Urothelium cell line (cell line): ENCODE measurements around the gene PLEKHO2.
"Not testable (repeated sequence)": the region's sequence is repeated elsewhere in the genome, so short reads cannot be mapped to it uniquely, and the experiment has no call there.

Source experiments
- DNase-seq: peaks from one replicate; pipeline ENCODE4 v3.0.0; 2011; ENCODE audit warnings: low spot score, mixed read lengths
- FAIRE-seq: peaks from 2 replicates; lab custom pipeline; 2011; peaks lifted over from hg19 to GRCh38; lab: Jason Lieb, UNC

Gene PLEKHO2, protein sequence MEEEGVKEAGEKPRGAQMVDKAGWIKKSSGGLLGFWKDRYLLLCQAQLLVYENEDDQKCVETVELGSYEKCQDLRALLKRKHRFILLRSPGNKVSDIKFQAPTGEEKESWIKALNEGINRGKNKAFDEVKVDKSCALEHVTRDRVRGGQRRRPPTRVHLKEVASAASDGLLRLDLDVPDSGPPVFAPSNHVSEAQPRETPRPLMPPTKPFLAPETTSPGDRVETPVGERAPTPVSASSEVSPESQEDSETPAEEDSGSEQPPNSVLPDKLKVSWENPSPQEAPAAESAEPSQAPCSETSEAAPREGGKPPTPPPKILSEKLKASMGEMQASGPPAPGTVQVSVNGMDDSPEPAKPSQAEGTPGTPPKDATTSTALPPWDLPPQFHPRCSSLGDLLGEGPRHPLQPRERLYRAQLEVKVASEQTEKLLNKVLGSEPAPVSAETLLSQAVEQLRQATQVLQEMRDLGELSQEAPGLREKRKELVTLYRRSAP

DNA sequence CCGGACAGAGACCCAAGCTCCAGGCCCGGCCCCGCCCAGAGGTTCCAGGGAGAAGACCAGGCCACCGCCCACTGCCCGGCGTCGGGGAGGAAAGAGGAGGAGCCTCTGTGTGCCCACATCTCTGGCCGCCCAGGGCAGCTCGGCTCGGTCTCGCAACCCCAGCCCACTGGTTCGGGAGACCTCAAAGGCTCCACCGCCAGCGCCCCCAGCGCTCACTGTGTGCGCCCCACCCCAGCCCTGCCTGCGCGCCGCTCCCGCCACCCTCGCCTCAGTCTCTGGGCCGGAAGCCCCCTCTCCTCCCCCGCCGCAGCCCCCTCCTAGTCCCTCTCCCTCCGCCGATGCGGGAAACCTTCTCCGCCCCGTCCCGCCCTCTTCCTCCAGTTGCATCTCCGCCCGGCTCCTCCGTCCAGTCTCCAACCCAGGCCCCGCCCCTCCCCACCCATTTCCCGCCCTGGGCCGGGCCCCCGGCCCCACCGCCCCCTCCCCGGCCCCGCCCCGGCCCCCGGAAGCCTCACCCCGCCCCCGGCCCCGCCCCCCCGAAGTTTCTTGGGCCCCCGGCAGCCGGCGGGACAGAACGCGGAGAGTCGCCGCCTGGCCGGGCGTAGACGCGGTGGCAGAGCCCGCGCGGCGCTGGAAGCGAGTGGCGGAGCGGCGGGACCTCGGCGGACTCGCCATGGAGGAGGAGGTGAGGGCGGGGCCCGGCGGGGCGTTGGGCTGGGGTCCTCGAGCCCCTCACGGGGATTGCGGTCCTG, at the start of gene PLEKHO2:
TSS of gene PLEKHO2 (plus strand) at position 572 of the 752 bp plus-strand sequence. CDS start at position 674, 102 bp downstream.
- no peak for FAIRE-seq

GRCh38 chr15:64792282-64792681, 49.4 kb upstream of the PLEKHO2 start:
- DNase-seq = no peak

More for the DNA sequence above, at the start of gene PLEKHO2:
- peak; percentile 99 for DNase-seq

DNA sequence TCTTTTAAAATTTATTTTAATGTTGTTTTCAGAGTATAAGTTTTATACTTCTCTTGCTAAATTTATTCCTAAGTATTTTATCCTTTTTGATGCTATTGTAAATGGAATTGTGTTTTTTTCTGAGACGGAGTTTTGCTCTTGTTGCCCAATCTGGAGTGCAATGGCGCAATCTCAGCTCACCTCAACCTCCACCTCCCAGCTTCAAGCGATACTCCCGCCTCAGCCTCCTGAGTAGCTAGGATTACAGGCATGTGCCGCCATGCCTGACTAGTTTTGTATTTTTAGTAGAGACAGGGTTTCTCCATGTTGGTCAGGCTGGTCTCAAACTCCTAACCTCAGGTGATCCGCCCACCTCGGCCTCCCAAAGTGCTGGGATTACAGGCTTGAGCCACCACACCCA, 46.4 kb upstream of the PLEKHO2 start:
- DNase-seq, FAIRE-seq: not testable (repeated sequence)

More at GRCh38 chr15:64792282-64792681, 49.4 kb upstream of the PLEKHO2 start:
- FAIRE-seq = peak; percentile 32

GRCh38 chr15:64795921-64796320, 45.8 kb upstream of the PLEKHO2 start:
- not testable (repeated sequence) for DNase-seq, FAIRE-seq

GRCh38 chr15:64798905-64799304, 42.8 kb upstream of the PLEKHO2 start:
- DNase-seq, FAIRE-seq: not testable (repeated sequence)

DNA sequence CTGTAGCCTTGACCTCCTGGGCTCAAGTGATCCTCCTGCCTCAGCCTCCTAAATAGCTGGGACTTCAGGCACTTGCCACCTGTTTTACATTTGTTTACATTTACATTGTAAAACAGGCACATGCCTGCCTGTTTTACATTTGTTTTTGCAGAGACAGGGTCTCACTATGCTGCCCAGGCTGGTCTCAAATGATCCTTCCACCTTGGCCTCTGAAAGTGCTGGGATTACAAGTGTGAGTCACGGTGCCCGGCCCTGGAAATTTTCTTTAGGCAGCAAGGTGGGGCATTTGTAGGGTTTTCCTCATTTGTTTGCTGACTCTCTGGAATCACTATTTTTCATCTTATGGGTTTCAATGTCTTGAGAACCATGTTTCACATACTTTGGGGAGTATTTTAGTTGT, 41.2 kb upstream of the PLEKHO2 start:
- FAIRE-seq (no peak), DNase-seq (no peak)

- no peak for FAIRE-seq
- no peak for DNase-seq
Measured at GRCh38 chr15:64803526-64803925, 38.2 kb upstream of the PLEKHO2 start.

- FAIRE-seq (no peak), DNase-seq (no peak)
Measured at GRCh38 chr15:64804619-64805018, 37.1 kb upstream of the PLEKHO2 start.

DNA sequence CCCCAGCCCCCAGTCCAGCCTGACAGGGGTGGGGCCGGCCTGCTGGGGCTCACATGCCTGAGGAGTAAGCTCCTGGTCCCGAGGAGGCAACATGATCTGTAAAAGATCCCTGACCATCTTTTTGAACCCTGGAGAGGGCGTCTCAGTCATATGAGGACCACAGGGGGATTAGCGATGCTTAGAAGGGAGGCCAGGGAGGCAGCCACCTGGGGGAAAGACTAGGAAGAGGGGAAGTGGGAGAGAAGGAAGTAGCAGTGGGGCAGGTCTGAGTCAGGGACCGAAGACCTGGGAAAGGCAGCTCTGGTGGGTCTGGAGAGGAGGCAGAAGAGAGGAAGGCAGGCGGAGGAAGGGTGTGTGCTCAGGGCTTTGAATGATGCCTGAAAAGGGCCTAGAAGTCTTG, 35.2 kb upstream of the PLEKHO2 start:
- FAIRE-seq (no peak), DNase-seq (no peak)

DNA sequence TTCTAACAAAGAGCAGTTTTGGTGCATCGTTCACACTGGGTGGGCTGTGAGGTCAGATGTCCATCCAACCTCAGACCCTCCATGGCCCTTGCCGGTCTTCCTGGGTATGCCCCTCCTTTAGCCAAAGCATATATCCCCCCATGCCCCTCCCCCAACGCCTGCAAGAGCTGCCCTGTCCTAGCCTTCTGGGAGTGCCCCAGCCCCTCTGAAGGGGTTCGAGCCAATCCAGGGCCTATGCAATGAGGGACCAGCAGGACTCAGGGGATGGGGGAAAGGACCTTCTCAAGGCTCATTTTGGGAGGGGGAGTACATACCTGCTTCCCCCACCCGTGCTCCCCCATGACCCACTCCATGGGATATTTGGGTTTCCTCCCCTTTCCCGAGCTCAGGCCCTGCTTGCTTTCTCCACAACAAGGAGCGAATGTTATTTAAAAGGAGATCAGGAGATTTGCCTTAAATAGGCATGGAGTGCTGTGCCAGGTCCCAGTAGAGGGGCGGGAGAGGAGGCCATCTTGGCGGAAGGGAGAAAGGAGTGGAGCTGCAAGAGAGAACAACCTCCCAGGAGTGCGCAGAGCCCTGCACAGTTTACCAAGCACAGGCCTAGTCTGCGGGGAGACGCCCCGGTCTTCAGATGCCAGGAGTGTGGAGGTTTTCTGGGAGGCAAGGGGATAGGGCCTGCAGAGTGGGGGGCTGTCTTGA, 34.5 kb upstream of the PLEKHO2 start:
- DNase-seq (no peak), FAIRE-seq (no peak)

GRCh38 chr15:64807751-64808222, 33.9 kb upstream of the PLEKHO2 start:
- DNase-seq (no peak), FAIRE-seq (no peak)

GRCh38 chr15:64808785-64809453, 32.8 kb upstream of the PLEKHO2 start:
- FAIRE-seq = no peak
- DNase-seq = no peak

DNA sequence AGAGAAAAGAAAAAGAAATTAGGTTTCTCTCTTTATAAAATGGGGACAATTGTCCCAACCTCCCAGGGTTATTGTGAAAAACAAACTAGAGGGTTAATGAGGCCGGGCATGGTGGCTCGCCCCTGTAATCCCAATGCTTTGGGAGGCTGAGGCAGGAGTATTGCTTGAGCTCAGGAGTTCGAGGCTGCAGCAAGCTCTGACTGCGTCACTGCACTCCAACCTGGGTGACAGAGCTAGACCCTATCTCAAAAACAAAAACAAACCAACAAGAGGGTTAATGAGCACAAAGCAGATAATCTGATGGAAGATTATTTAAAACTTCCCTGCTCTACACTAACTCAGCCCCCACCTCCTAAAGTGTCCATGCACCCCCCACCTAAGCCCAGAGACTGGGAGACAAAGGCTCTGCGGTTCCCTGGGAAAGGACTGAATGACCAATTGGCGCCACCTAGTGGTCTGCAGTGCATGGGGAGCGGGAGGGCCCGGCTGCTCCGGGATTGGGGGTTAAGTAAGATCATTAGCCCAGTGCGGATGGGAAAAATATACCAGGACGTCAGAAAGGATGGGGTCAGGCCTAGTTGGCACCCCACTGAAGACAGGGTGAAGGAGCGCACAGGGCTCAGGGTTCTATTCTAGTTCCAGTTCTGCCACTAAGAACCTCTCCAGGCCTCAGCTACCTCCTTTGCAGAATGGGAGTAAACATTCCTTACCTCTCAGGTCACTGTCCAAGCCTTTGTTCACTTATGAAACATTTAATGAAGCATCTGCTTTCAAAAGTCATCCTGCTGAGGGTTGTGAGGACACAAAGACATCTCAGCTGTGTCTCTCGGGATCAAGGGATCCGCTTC, 31.8 kb upstream of the PLEKHO2 start:
- peak; percentile 75 for FAIRE-seq

GRCh38 chr15:64810497-64811326, 31.0 kb upstream of the PLEKHO2 start:
- peak; percentile 86 for FAIRE-seq
- no peak for DNase-seq

More for the DNA sequence above, 31.8 kb upstream of the PLEKHO2 start:
- DNase-seq = peak; percentile 91

GRCh38 chr15:64813075-64813474, 28.6 kb upstream of the PLEKHO2 start:
- DNase-seq (no peak), FAIRE-seq (peak; percentile 56)

DNA sequence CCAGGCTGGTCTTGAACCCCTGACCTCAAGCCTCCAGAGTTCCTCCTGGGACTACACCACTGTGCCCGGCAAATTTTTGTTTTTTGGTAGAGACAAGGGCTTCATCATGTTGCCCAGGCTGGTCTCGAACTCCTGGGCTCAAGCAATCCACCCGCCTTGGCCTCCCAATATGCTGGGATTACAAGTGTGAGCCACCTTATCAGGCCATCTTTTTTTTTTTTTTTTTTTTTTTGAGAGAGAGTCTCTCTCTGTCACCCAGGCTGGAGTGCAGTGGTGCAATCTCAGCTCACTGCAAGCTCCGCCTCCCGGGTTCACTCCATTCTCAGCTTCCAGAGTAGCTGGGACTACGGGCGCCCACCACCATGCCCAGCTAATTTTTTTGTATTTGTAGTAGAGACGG, 27.4 kb upstream of the PLEKHO2 start:
- not testable (repeated sequence) for FAIRE-seq, DNase-seq

DNA sequence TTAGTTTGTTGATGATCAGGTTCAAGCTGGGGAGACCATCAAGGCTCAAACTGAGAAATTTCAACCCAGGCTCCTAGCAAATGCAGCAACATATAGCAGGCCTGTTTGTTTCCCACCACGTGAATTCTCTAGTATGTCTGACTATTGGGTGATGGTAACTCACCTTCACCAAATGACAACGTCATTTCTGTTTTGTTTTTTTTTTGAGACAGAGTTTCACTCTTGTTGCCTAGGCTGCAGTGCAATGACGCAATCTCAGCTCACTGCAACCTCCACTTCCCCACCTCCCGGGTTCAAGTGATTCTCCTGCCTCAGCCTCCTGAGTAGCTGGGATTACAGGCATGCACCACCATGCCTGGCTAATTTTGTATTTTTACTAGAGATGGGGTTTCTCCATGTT, 26.8 kb upstream of the PLEKHO2 start:
- not testable (repeated sequence) for DNase-seq, FAIRE-seq

DNA sequence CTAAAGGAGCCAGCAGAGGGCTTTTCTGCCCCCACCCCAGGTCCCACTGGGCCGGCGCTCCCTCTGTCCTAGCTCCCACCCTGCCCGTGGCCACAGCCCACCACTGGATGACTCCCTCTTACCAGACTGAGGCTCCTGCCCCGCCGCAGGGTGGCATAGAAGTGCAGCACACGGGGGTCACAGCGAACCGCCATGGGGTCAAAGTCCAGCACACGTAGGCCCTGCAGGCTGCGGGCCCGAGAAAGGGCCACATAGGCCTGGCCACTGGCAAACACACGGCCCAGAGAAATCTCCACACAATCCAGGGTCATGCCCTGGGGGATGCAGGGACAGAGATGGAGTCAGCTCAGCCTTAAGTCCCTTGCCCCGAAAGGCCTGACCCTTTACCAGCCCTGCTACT, 25.3 kb upstream of the PLEKHO2 start:
- FAIRE-seq (peak; percentile 63), DNase-seq (no peak)
